GM23248 (cell line): ENCODE measurements around the gene TNPO3. TPM values are rescaled to one million over a fixed set of nuclear protein-coding genes. Genes with fewer than 3 reads are reported as not detected.
A peak's percentile ranks its signal among the peaks of the same experiment; 100 is the strongest.

ENCODE experiments used
- DNase-seq: peaks from one replicate; pipeline ENCODE4 v3.0.0-alpha.2; 2015
- H2AFZ ChIP-seq: fragments of 200-600 bp; sonication (generic); 2 replicates; pipeline ENCODE4 v1.6.1; 2016; ENCODE audit warnings: antibody characterized with exemption
- H3F3A ChIP-seq: fragments of 200-600 bp; sonication (generic); 2 replicates; pipeline ENCODE4 v1.6.1; 2016; ENCODE audit warnings: mild to moderate bottlenecking, antibody characterized with exemption, mixed run types; ENCODE audit not compliant: insufficient read depth
- H3K27ac ChIP-seq: fragments of 200-600 bp; sonication (generic); 2 replicates; pipeline ENCODE4 v1.5.1; 2016; ENCODE audit warnings: mild to moderate bottlenecking
- H3K27me3 ChIP-seq: fragments of 200-600 bp; sonication (generic); replicated peaks from 2 replicates; pipeline ENCODE4 v1.6.1; 2016; ENCODE audit warnings: mild to moderate bottlenecking; ENCODE audit not compliant: insufficient read depth
- H3K36me3 ChIP-seq: fragments of 200-600 bp; sonication (generic); 2 replicates; pipeline ENCODE4 v1.6.1; 2016; ENCODE audit warnings: low read depth, mild to moderate bottlenecking
- H3K4me1 ChIP-seq: fragments of 200-600 bp; sonication (generic); 2 replicates; pipeline ENCODE4 v1.6.1; 2016; ENCODE audit warnings: mild to moderate bottlenecking; ENCODE audit not compliant: insufficient read depth
- H3K4me2 ChIP-seq: fragments of 200-600 bp; sonication (generic); one replicate; pipeline ENCODE4 v1.6.1; 2016; ENCODE audit warnings: mild to moderate bottlenecking; ENCODE audit not compliant: unreplicated experiment
- H3K4me3 ChIP-seq: fragments of 200-600 bp; sonication (generic); 2 replicates; pipeline ENCODE4 v1.5.1; 2016; ENCODE audit warnings: mild to moderate bottlenecking
- H3K79me2 ChIP-seq: fragments of 200-600 bp; sonication (generic); 2 replicates; pipeline ENCODE4 v1.6.1; 2016; ENCODE audit warnings: mild to moderate bottlenecking; ENCODE audit not compliant: insufficient read depth
- H3K9ac ChIP-seq: fragments of 200-600 bp; sonication (generic); 2 replicates; pipeline ENCODE4 v1.6.1; 2016; ENCODE audit warnings: mild to moderate bottlenecking
- H3K9me2 ChIP-seq: fragments of 200-600 bp; sonication (generic); 2 replicates; pipeline ENCODE4 v1.6.1; 2016; ENCODE audit warnings: mixed run types, mild to moderate bottlenecking, moderate library complexity; ENCODE audit not compliant: insufficient read depth
- H3K9me3 ChIP-seq: fragments of 200-600 bp; sonication (generic); one replicate; pipeline ENCODE4 v1.6.1; 2017; ENCODE audit warnings: low read depth
- H4K20me1 ChIP-seq: fragments of 200-600 bp; sonication (generic); 2 replicates; pipeline ENCODE4 v1.6.0; 2016; ENCODE audit not compliant: insufficient read depth
- EZH2 ChIP-seq: fragments of 200-600 bp; sonication (generic); IDR thresholded peaks from 2 replicates; pipeline ENCODE4 v1.6.1; 2018; ENCODE audit warnings: antibody characterized with exemption, mild to moderate bottlenecking; ENCODE audit not compliant: insufficient read depth, poor library complexity, severe bottlenecking
- EZH2phosphoT487 ChIP-seq: fragments of 200-600 bp; sonication (generic); IDR thresholded peaks from 2 replicates; pipeline ENCODE4 v1.6.1; 2018; ENCODE audit warnings: antibody characterized with exemption, moderate library complexity, mild to moderate bottlenecking, low read depth; ENCODE audit not compliant: insufficient read depth
- WGBS, 2 experiments: methylation state at CpG; one replicate each; pipeline ENCODE4 v1.1.6; 2015 to 2017; ENCODE audit warnings: low lambda C conversion rate in 2 of 2, low coverage in 1 of 2; ENCODE audit errors: missing lambda C conversion rate in 2 of 2; 5-methylcytosine and 5-hydroxymethylcytosine counted together
- in situ Hi-C: fragments of 300-500 bp; cut with MboI; formaldehyde crosslinking; loops from 2 replicates; pipeline ENCODE4 v1.15.0; 2020
- polyA plus RNA-seq: library from polyadenylated mRNA; unstranded; fragments of >200 nt; fragmentation: Nextera tagmentation; extraction: Ambion mirVana; gene quantifications from 2 replicates; pipeline ENCODE4 v1.2.1, GENCODE V29; 2016
- total RNA-seq: library from RNA; depleted of rRNA; stranded (reverse); fragments of >200 nt; shearing (Covaris generic); gene quantifications from 2 replicates; pipeline ENCODE4 v1.2.3, GENCODE V29; 2014

Gene TNPO3
- total and polyA plus RNA-seq, 2 experiments from 2014 or later = 31.6 to 41.9 TPM

- no peaks in the 10 kb centered on the region for H3K9me2 ChIP-seq
- H3K79me2 ChIP-seq = no peaks in the 10 kb centered on the region
- 84 to 90% methylated on average over 3 of the region's 3 CpGs for WGBS, 2 experiments
- no peak overlapping the region for H3K4me2 ChIP-seq
- DNase-seq = no peak
- H3F3A ChIP-seq = no peaks in the 10 kb centered on the region
- TF ChIP-seq EZH2 (no peak), EZH2phosphoT487 (no peak)
- H3K36me3 ChIP-seq = no peaks in the 10 kb centered on the region
- H3K9ac ChIP-seq = no peak overlapping the region
- in situ Hi-C loops = no loop called here
- H2AFZ ChIP-seq = no peak overlapping the region
- H3K9me3 ChIP-seq = no peaks in the 10 kb centered on the region
- H3K27ac ChIP-seq = no peak overlapping the region
- H3K27me3 ChIP-seq = peaks cover 56% of the 10 kb centered on the region
- H3K4me3 ChIP-seq = no peak overlapping the region
- no peaks in the 10 kb centered on the region for H3K4me1 ChIP-seq
- no peaks in the 10 kb centered on the region for H4K20me1 ChIP-seq
Measured at GRCh38 chr7:128912281-128912680, 142.6 kb downstream of the TNPO3 start.

DNA sequence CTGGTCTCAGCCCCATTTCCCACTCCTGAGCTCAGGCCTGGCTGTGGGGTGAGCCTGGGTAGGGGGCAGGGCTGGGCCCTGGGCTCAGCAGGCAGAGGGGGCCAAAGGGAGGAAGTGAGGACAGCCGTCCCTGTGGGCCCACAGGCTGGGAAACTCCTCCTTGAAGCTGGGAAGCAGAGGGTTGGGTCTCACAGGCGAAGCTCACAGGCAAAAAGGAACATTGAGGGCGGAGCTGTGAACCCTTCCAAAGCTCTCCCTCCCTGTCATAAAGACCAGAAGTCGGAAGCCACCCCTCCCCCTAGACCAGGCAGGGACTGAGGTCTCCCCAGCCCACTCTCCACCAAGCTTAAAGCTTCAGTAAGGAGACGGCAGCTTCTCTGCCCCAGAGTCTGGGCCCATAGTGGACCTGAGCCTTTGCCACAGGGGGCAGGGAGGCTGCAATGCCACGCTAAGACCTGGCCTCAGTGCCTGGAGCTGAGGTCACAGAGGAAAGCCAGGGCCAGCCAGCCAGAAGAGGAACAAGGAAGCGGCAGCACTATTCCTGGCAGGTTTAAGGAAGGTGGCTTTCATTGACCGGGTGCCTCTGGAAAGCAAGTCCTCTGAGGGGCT is 143.4 kb downstream of the TNPO3 start:
- Histone ChIP-seq H3K36me3 (no peaks in the 10 kb centered on the region), H3K79me2 (no peaks in the 10 kb centered on the region), H3K4me3 (no peak overlapping the region), H2AFZ (no peak overlapping the region), H3K4me1 (no peaks in the 10 kb centered on the region), H3K9ac (no peak overlapping the region), H3K4me2 (no peak overlapping the region), H3F3A (no peaks in the 10 kb centered on the region), H3K27me3 (peaks cover 48% of the 10 kb centered on the region), H3K27ac (no peak overlapping the region), H4K20me1 (no peaks in the 10 kb centered on the region), H3K9me3 (no peaks in the 10 kb centered on the region), H3K9me2 (no peaks in the 10 kb centered on the region)
- TF ChIP-seq EZH2phosphoT487 (no peak), EZH2 (no peak)
- in situ Hi-C loops = no loop called here
- no peak for DNase-seq
- WGBS, 2 experiments = 61 to 62% methylated on average over 7 to 8 of the region's 8 CpGs

DNA sequence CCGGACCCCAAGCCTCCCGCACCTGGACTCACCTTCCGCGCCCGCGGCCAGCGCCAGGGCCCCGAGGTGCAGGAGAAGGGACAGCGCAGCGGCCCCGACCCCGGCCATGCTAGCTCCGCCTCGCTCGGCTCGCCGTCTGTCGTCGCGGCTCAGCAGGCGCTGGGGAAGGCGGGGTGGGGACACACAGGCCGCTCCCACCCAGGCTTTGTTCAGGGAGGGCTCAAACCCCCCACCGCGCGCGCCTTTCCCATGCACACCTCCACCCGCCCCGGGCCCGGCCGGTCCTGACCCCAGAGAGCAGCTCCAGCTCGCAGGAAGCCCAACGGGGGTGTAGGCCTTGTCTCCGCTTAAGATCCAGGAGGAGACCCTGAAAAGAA is 144.4 kb downstream of the TNPO3 start, which contains the start of gene KCP:
Gene KCP (minus strand): TSS at position 141 of the 377 bp plus-strand sequence. CDS start 33 bp downstream, at position 108.
- TF ChIP-seq EZH2phosphoT487 (no peak), EZH2 (no peak)
- no peak within 1 kb of the TSS for H3K27ac ChIP-seq
- H3K9ac ChIP-seq = no peak within 1 kb of the TSS
- 33 to 53% methylated on average over 11 to 24 of the region's 34 CpGs for WGBS, 2 experiments
- H3K79me2 ChIP-seq = no peaks in the 10 kb centered on the region
- no peaks in the 10 kb centered on the region for H3K9me2 ChIP-seq
- DNase-seq = no peak
- peak within 1 kb of the TSS; percentile 57 for H2AFZ ChIP-seq
- peak within 1 kb of the TSS; percentile 43; the same call in 1 of the 2 replicates for H3K4me3 ChIP-seq
- H4K20me1 ChIP-seq = no peaks in the 10 kb centered on the region
- peaks cover 43% of the 10 kb centered on the region for H3K27me3 ChIP-seq
- in situ Hi-C loops = no loop called here
- no peaks in the 10 kb centered on the region for H3F3A ChIP-seq
- no peaks in the 10 kb centered on the region for H3K4me1 ChIP-seq
- peak within 1 kb of the TSS; percentile 54 for H3K4me2 ChIP-seq
- H3K36me3 ChIP-seq = no peaks in the 10 kb centered on the region
- H3K9me3 ChIP-seq = no peaks in the 10 kb centered on the region

DNA sequence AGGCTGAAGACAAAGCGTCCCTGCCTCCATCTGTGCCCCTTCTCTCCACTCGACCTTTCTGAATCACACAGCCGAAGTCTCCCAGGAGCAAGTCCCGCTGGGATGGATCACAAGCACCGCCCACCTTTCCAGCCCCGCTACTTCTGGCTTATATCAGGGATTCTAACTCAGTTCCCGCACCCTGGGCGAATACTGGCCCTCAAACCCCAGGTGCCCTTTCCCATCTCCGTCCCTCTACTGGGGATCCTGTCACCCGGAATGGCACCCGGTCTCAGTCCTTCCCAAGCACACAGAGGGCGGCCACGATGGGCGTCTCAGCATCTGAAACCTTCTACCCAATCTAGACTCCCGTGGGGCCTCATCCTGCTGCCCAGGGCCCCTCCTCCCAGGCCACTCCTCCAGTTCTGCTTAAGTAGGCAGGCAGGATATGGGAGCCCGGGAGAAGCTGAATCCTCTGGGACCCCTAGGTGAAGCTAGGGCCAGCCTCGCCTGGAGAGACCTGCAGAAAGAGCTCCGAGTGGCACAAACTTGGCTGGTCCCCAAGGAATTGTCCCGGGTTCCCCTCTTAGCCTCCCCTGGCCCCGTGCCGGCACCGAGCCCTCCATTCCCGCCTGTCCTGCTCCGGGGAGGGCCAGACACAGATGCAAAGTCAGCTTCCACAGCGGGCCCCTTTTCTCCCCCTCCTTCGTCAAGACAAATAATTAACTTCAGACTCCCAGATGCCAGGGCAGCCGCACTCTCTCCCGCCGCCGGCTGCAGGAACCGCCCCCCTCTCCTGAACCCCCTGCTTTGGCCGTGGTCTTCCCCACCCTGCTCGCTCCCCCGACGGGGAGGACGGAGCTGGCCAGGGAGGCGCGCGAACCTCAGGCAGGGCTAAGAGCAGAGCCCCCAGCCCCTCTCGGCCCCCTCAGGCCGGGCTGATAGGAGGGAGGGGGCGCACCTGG is 145.0 kb downstream of the TNPO3 start:
- Histone ChIP-seq H3K4me2 (peak overlapping the region; percentile 54), H3K9me3 (no peaks in the 10 kb centered on the region), H3K27me3 (peaks cover 43% of the 10 kb centered on the region), H3F3A (no peaks in the 10 kb centered on the region), H3K27ac (no peak overlapping the region), H2AFZ (peak overlapping the region; percentile 57), H3K36me3 (no peaks in the 10 kb centered on the region), H3K9me2 (no peaks in the 10 kb centered on the region), H3K79me2 (no peaks in the 10 kb centered on the region), H3K9ac (no peak overlapping the region), H4K20me1 (no peaks in the 10 kb centered on the region), H3K4me3 (peak overlapping the region; percentile 43; the same call in 1 of the 2 replicates), H3K4me1 (no peaks in the 10 kb centered on the region)
- WGBS, 2 experiments = 7 to 8% methylated on average over 35 to 40 of the region's 42 CpGs
- TF ChIP-seq EZH2phosphoT487 (no peak), EZH2 (peak; percentile 86)
- DNase-seq = peak; percentile 49
- in situ Hi-C loops = loop anchor here (10.0 kb wide), 1 partner anchor 185 kb away; no protein-coding TSS in a partner anchor
